SH-SY5Y (cell line): ENCODE measurements around the gene ABLIM2.

Source experiments
- GATA2 ChIP-seq: IDR thresholded peaks from 2 replicates; pipeline ENCODE4 v1.6.1; 2011; ENCODE audit warnings: mild to moderate bottlenecking, low read depth, low read length
- GATA3 ChIP-seq: IDR thresholded peaks from 2 replicates; pipeline ENCODE4 v1.6.1; 2011; ENCODE audit warnings: low read depth, mild to moderate bottlenecking, low read length, moderate library complexity

DNA sequence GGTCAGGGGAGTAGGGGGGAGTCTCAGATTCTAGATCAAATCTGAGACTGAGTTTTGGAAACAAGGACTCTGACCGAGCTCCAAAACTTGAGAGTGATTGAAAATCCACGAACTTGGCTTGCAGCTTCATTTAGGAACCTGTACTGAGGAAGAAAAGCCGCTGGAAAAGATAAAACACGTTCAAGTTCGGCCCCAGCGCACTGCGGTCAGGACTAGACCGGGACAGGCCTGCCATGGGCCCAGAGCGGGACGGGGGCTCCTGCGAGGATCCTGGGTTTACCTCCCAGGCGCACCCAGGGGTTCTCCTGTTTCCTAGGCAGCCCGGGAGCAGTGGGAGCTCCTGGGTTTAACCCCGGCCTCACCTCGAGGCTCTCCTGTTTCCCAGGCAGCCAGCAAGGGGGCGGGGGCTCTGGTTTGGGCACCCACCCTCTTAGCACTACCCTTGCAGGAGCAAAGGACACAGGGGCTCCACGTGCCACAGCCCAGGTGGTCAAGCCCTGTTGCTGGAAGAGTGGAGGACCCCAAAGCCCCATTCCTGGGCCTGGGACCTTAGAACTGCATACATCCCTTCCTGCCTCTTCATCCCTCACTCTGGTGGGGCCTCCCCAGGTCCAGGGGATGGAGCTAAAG lies 74.5 kb downstream of the ABLIM2 start:
- TF ChIP-seq GATA2: no peak
- no peak for TF ChIP-seq GATA3
